ENCODE measurements around the gene HNRNPA1L2.
A peak's percentile ranks its signal among the peaks of the same experiment; 100 is the strongest.

The HNRNPA1L2 gene

DNA sequence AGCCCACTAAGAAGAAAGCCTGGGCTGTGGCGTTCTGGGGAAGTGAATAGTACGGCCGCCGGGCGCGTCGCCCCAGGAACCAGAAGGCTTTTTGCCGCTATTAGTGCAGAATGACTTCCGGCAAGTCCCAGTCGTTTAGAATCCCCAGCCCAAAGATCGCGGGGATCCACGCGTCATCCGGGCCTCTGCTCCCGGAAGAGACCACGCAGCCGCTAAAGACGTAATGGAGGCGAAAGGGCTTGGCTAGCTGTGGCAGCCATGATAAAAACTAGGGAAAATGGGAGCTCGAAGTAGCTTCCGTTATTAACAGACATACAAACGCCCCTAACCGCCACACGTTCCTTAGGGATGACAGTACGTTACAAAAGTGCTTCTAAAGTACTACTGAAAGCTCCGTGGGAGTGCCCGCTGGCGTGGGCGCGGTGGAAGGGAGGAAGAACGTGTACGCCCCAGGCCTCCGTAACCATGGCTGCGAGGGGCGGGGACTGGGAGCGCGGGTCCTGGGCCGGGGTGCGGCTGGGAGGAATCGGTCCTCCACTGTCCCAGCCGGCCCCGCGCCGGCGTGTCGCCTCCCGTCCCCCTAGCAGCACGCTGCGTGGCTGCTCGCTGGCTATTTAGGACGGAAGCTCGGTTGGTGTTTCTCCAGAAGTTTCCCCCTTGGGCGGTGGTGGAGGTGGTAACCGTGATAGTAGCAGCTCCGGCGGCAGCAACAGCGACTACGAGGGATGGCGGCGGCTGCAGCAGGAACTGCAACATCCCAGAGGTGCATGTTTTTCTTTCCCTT is 10.2 kb downstream of the HNRNPA1L2 start, which contains the start of gene SUGT1:
Gene SUGT1 (plus strand): TSS at position 641 of the 784 bp plus-strand sequence. CDS start 85 bp downstream, at position 726.
- Histone ChIP-seq H3K9me3 (ENCODE audit: control insufficient read depth, insufficient read depth, low read depth, low read length) (no peaks in the 10 kb centered on the region), H3K27ac (ENCODE audit: extremely low read depth, low read depth, low read length) (peak within 1 kb of the TSS; percentile 87), H3K4me1 (ENCODE audit: control insufficient read depth, insufficient read depth, low read length) (no peaks in the 10 kb centered on the region), H3K36me3 (ENCODE audit: control insufficient read depth in 2 of 2, insufficient read depth in 1 of 2, low read length in 2 of 2) (peaks cover 0 to 19% of the 10 kb centered on the region in 2 experiments), H3K4me3 (ENCODE audit: low read depth, low read length) (peak within 1 kb of the TSS; percentile 86)
- ChIA-PET CTCF (interaction anchor here (0.6 to 4.0 kb wide), 12 partner anchors 12 to 499 kb away, joined by 3 to 24 read pairs (median 4); no protein-coding TSS in a partner anchor), POLR2A (interaction anchor here (0.6 to 2.6 kb wide), 13 partner anchors 10 to 458 kb away, joined by 3 to 35 read pairs (median 5); no protein-coding TSS in a partner anchor)
- TF ChIP-seq IKZF3 (tag by site-specific recombination; IDR thresholded peaks at IDR 0.05) (peak; percentile 69), ZNF341 (tag by site-specific recombination; IDR thresholded peaks at IDR 0.05; ENCODE audit: low read depth) (peak; percentile 84), ZBTB17 (tag by site-specific recombination; IDR thresholded peaks at IDR 0.05) (peak; percentile 83), ZNF792 (tag by site-specific recombination; IDR thresholded peaks at IDR 0.05) (no peak), ZNF202 (tag by site-specific recombination; IDR thresholded peaks at IDR 0.05; ENCODE audit: borderline replicate concordance) (no peak), RBAK (tag by site-specific recombination; IDR thresholded peaks at IDR 0.05) (no peak), SP2 (tag by site-specific recombination; IDR thresholded peaks at IDR 0.05) (peak; percentile 66), ZNF530 (tag by site-specific recombination; IDR thresholded peaks at IDR 0.05; ENCODE audit: low read depth) (no peak), ZNF561 (tag by site-specific recombination; IDR thresholded peaks at IDR 0.05; ENCODE audit: borderline replicate concordance) (no peak), ZNF121 (tag by site-specific recombination; IDR thresholded peaks at IDR 0.05) (peak; percentile 10; the same call in 1 of the 2 replicates), ZNF624 (tag by site-specific recombination; IDR thresholded peaks at IDR 0.05) (no peak), ZNF747 (tag by site-specific recombination; IDR thresholded peaks at IDR 0.05) (no peak), ZNF558 (tag by site-specific recombination; IDR thresholded peaks at IDR 0.05) (peak; percentile 14; the same call in 1 of the 2 replicates)
- TF ChIP-seq, protein P1, sequence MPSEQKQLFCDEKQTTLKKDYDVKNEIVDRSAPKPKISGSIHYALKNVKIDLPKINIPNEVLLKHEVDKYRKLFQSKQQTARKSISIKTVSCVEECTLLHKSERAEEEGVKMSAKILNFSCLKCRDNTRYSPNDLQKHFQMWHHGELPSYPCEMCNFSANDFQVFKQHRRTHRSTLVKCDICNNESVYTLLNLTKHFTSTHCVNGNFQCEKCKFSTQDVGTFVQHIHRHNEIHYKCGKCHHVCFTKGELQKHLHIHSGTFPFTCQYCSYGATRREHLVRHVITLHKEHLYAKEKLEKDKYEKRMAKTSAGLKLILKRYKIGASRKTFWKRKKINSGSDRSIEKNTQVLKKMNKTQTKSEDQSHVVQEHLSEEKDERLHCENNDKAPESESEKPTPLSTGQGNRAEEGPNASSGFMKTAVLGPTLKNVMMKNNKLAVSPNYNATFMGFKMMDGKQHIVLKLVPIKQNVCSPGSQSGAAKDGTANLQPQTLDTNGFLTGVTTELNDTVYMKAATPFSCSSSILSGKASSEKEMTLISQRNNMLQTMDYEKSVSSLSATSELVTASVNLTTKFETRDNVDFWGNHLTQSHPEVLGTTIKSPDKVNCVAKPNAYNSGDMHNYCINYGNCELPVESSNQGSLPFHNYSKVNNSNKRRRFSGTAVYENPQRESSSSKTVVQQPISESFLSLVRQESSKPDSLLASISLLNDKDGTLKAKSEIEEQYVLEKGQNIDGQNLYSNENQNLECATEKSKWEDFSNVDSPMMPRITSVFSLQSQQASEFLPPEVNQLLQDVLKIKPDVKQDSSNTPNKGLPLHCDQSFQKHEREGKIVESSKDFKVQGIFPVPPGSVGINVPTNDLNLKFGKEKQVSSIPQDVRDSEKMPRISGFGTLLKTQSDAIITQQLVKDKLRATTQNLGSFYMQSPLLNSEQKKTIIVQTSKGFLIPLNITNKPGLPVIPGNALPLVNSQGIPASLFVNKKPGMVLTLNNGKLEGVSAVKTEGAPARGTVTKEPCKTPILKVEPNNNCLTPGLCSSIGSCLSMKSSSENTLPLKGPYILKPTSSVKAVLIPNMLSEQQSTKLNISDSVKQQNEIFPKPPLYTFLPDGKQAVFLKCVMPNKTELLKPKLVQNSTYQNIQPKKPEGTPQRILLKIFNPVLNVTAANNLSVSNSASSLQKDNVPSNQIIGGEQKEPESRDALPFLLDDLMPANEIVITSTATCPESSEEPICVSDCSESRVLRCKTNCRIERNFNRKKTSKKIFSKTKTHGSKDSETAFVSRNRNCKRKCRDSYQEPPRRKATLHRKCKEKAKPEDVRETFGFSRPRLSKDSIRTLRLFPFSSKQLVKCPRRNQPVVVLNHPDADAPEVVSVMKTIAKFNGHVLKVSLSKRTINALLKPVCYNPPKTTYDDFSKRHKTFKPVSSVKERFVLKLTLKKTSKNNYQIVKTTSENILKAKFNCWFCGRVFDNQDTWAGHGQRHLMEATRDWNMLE (tag by site-specific recombination; conservative IDR thresholded peaks at IDR 0.05; ENCODE audit: low read depth), result peak; percentile 19; the same call in 1 of the 2 replicates
- TF ChIP-seq, protein P2, sequence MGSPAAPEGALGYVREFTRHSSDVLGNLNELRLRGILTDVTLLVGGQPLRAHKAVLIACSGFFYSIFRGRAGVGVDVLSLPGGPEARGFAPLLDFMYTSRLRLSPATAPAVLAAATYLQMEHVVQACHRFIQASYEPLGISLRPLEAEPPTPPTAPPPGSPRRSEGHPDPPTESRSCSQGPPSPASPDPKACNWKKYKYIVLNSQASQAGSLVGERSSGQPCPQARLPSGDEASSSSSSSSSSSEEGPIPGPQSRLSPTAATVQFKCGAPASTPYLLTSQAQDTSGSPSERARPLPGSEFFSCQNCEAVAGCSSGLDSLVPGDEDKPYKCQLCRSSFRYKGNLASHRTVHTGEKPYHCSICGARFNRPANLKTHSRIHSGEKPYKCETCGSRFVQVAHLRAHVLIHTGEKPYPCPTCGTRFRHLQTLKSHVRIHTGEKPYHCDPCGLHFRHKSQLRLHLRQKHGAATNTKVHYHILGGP (tag by site-specific recombination; IDR thresholded peaks at IDR 0.05), result no peak
- TF ChIP-seq, protein P3, sequence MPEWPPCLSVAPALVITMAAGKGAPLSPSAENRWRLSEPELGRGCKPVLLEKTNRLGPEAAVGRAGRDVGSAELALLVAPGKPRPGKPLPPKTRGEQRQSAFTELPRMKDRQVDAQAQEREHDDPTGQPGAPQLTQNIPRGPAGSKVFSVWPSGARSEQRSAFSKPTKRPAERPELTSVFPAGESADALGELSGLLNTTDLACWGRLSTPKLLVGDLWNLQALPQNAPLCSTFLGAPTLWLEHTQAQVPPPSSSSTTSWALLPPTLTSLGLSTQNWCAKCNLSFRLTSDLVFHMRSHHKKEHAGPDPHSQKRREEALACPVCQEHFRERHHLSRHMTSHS (tag by site-specific recombination; IDR thresholded peaks at IDR 0.05), result no peak
- TF ChIP-seq, protein P4, sequence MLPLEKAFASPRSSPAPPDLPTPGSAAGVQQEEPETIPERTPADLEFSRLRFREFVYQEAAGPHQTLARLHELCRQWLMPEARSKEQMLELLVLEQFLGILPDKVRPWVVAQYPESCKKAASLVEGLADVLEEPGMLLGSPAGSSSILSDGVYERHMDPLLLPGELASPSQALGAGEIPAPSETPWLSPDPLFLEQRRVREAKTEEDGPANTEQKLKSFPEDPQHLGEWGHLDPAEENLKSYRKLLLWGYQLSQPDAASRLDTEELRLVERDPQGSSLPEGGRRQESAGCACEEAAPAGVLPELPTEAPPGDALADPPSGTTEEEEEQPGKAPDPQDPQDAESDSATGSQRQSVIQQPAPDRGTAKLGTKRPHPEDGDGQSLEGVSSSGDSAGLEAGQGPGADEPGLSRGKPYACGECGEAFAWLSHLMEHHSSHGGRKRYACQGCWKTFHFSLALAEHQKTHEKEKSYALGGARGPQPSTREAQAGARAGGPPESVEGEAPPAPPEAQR (tag by site-specific recombination; IDR thresholded peaks at IDR 0.05), result no peak
- TF ChIP-seq, protein P5, sequence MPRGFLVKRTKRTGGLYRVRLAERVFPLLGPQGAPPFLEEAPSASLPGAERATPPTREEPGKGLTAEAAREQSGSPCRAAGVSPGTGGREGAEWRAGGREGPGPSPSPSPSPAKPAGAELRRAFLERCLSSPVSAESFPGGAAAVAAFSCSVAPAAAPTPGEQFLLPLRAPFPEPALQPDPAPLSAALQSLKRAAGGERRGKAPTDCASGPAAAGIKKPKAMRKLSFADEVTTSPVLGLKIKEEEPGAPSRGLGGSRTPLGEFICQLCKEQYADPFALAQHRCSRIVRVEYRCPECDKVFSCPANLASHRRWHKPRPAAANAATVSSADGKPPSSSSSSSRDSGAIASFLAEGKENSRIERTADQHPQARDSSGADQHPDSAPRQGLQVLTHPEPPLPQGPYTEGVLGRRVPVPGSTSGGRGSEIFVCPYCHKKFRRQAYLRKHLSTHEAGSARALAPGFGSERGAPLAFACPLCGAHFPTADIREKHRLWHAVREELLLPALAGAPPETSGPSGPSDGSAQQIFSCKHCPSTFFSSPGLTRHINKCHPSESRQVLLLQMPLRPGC (tag by site-specific recombination; IDR thresholded peaks at IDR 0.05), result 0 out of 2 replicates have a peak, but pooled peaks have one; percentile 9
- TF ChIP-seq, protein P6, sequence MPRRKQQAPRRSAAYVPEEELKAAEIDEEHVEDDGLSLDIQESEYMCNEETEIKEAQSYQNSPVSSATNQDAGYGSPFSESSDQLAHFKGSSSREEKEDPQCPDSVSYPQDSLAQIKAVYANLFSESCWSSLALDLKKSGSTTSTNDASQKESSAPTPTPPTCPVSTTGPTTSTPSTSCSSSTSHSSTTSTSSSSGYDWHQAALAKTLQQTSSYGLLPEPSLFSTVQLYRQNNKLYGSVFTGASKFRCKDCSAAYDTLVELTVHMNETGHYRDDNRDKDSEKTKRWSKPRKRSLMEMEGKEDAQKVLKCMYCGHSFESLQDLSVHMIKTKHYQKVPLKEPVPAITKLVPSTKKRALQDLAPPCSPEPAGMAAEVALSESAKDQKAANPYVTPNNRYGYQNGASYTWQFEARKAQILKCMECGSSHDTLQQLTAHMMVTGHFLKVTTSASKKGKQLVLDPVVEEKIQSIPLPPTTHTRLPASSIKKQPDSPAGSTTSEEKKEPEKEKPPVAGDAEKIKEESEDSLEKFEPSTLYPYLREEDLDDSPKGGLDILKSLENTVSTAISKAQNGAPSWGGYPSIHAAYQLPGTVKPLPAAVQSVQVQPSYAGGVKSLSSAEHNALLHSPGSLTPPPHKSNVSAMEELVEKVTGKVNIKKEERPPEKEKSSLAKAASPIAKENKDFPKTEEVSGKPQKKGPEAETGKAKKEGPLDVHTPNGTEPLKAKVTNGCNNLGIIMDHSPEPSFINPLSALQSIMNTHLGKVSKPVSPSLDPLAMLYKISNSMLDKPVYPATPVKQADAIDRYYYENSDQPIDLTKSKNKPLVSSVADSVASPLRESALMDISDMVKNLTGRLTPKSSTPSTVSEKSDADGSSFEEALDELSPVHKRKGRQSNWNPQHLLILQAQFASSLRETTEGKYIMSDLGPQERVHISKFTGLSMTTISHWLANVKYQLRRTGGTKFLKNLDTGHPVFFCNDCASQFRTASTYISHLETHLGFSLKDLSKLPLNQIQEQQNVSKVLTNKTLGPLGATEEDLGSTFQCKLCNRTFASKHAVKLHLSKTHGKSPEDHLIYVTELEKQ (tag by site-specific recombination; IDR thresholded peaks at IDR 0.05; ENCODE audit: borderline replicate concordance), result no peak
